Peyer's patch (tissue), 4 donors: Measurements from ENCODE around the gene TMEM150A.

ENCODE experiments used
- CTCF ChIP-seq, 6 experiments: fragments of 450-650 bp in 4 of 6; fragments of 200-600 bp in 2 of 6; sonication (generic) in 1 of 6; IDR thresholded peaks; one replicate each; pipeline ENCODE4 v1.5.1; 2017 to 2019; ENCODE audit warnings: antibody characterized with exemption in 6 of 6, mild to moderate bottlenecking in 3 of 6, moderate library complexity in 1 of 6
- POLR2A ChIP-seq, 2 donors: fragments of 450-650 bp; IDR thresholded peaks; one replicate each; pipeline ENCODE4 v1.5.1; 2017; ENCODE audit warnings: antibody characterized with exemption in 2 of 2, mild to moderate bottlenecking in 2 of 2, moderate library complexity in 2 of 2

DNA sequence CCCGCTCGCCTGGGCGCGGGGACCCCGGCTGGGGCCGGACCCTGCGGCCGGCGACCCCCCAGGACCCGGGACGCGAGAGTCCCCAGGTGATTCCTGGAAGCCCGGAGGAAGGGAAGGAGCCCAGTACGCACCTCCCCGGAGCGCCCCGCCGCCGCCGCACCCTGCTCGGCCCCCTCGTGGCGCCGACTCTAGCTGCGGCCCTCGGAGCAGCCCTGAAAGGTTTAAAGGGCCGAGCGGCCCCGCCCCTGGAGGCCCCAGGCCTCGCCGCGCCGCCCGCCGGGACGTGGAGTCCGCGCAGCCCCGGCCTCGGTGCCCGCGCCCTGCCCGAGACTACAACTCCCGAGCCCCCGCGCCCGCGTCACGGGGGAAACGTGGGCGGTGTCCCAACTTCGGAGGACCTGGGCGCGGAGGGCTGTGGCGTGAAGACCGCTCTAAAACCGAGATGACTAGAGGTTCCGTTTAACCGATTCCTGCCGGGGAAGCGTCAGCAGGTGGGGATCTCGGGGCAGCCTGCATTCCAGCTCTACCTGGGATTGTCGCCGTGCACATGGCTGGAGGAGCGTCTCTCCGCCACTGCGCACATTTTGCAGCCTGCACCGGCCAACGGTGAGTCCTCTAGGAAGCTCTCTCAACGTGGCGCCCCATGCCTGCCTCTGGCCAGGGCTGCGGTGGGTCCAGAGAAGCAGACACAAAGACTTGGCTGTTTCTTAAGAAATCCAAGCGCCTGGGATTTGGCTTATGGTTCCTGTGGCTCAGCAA, at the start of gene TMEM150A:
- TF ChIP-seq CTCF (IDR thresholded peaks at IDR 0.05) (peak in 5 of 6 experiments; percentile 29 to 59 (median 57)), POLR2A (IDR thresholded peaks at IDR 0.05) (peak; percentile 69 to 84)
